HG03558 (cell line): ENCODE data around the gene KCNIP2.
"Not testable (repeated sequence)": the region's sequence is repeated elsewhere in the genome, so short reads cannot be mapped to it uniquely, and the experiment has no call there.

Source experiments
- ATAC-seq: cut with Tn5 transposase; IDR thresholded peaks from one replicate; pipeline ENCODE4 v1.9.1; 2021; ENCODE audit warnings: moderate number of reproducible peaks; ENCODE audit not compliant: unreplicated experiment; ENCODE audit errors: extremely low read depth

The KCNIP2 gene

DNA sequence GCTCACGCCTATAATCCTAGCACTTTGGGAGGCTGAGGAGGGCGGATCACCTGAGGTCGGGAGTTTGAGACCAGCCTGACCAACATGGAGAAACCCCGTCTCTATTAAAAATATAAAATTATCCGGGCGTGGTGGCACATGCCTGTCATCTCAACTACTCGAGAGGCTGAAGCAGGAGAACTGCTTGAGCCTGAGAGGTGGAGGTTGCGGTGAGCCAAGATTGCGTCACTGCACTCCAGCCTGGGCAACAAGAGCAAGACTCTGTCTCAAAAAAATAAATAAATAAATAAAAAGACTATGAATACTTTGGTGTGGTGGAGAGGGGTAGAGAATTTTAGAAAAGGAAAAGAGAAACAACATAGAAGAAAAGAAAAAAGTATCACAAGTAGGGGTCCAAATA lies 54.4 kb downstream of the KCNIP2 start:
- ATAC-seq: not testable (repeated sequence)

DNA sequence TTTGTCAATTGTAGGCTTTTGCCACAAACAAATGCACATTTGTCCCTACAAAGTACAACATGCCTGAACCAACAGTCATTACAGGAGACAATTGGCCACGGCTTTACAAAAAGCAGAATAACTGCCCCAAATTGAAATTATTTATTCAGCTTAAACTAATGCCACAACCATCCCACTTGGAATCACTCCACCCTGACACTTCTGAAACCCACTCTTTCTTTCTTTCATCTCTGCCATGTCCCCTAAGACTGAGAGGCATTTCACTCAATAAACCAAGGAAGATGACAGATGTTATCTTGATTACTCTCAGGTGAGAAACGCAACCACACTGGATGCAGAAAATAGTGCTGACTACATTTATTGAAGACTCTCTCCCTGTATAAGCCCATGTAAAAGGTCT lies 57.8 kb downstream of the KCNIP2 start:
- ATAC-seq: no peak

DNA sequence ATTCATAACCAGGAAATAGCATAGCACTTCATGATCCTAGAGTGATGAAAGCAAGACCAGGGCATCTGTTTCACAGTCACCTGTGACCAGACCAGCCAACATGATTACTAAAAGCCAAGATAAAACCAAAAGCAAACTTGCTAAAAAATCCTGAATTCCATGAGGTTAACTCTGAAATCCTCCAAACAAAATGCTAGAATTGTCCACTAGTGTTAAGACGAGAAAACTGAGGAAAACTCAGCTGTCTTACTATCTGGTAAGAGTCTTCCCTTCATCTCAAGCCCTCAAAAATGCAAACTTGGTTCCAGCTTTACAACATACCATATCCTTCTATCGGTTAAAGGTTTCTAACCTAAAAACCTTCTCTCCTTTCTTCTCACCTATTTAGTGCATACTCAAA lies 59.0 kb downstream of the KCNIP2 start:
- no peak for ATAC-seq

DNA sequence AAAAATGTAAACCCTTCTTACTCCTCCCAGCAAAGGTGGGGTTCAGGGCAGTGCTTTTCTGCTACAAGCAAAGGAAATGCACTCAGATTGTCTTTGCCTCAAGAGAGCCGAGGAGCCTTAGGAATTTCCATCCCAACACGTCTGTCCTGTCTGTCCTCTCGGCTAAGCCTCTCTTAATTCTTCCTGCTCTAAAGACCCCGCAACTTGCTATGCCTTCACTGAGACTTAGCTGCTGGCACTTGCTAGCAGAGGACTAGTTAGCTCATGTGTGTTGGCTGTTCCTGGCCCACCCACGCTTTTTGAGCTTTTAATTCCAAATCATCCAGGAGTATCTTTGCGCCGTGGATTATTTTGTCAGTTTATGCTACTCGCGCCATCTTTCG lies 59.9 kb downstream of the KCNIP2 start:
- no peak for ATAC-seq

DNA sequence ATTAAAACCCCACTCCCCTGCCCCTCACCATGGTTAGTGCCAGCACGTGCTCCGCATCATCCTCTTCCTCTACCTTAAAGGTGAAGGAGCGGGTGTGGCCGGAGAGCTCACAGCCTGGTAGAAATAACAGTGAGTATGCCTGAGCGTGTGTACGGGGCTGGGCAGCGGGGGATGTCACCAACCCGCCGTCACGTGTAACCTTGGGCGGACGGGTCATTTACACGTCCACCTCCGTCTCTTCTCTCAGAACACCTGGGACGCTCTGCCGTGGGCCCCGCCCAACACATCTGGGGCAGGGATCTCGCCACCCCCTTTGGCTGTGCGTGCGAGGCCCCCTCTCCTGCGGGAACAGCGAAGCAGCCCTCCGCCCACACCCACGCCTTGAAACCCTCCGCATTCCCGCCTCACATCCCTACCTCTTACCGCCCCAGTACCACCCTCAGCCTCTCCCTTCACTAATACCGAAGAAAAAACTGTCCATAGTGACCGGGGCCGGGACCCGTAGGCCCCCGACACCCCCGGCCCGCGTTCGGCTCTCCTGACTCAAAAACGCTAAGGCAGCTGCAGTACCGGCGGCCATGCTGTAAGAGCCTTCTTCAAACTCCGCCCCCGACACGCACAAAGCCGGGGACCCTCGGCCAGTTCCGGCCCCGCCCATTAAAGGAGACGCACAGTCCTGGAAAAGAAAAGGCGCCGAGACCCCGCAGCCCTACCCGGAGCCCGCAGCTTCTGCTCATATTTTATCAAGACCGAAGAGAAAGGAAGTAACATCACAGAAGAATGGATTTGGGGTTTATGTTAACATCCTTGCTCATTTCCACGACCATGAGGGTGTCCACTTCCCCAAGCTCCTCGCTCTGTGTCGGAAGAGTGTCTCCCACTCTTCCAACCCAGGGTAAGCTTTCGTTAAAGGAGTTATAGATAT lies 60.5 kb downstream of the KCNIP2 start, which contains the start of gene NPM3:
Gene NPM3 (minus strand): TSS at position 636 of the 925 bp plus-strand sequence. CDS start 56 bp downstream, at position 580.
- ATAC-seq: no peak

DNA sequence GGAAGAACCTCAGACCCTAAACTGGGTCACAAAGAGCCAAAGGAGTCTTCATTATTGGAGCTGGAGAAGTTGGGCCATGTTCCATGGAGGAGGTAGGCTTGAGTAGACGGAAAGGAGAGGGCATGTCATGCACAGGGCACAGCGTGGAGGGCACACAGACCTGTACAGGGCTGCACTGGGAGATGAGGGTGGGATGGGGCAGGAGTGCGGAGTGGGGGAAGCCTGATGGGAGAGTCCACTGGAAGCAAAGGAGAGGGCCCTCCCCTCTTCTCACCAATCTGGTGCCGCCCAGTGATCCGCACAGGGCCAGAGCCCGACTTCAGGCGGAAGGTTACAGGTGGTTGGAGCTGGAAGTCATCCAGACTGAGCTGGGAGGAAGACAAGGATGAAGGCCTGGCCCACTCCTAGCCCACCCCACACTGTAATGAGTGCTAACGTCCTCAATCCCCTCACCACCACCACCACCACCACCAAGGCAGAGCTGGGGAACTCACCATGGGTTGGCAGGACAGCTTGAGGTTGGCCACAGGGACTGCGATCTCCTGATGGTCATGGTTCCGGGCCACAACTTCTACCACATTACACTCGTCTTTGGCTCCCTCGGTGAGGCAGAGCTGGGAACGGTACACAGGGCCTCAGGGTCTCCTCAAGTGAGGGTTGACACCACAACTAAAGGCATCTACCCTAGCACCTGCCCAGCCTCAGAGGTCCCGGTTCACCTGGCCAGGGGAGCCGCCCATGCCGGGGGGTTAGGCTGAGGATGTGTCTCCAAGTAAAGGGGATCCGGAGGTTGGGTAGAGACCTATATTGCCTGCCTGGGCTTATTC lies 61.4 kb downstream of the KCNIP2 start:
- ATAC-seq: no peak

DNA sequence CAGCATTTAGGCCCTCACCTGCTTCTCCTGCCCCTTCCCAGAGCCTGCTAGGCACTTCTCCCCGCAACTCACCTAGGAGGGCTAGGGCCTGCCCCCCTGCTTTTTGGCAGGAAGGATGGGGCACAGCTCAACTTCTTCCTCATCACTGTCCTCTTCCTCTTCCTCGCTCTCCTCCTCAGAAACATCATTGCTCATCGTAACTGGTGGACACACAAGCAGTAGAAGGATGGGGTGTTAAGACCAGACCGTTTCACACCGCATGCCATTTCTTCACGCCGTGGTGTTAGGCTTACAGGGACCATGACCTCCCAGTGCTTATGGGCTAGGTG lies 62.0 kb downstream of the KCNIP2 start:
- no peak for ATAC-seq

DNA sequence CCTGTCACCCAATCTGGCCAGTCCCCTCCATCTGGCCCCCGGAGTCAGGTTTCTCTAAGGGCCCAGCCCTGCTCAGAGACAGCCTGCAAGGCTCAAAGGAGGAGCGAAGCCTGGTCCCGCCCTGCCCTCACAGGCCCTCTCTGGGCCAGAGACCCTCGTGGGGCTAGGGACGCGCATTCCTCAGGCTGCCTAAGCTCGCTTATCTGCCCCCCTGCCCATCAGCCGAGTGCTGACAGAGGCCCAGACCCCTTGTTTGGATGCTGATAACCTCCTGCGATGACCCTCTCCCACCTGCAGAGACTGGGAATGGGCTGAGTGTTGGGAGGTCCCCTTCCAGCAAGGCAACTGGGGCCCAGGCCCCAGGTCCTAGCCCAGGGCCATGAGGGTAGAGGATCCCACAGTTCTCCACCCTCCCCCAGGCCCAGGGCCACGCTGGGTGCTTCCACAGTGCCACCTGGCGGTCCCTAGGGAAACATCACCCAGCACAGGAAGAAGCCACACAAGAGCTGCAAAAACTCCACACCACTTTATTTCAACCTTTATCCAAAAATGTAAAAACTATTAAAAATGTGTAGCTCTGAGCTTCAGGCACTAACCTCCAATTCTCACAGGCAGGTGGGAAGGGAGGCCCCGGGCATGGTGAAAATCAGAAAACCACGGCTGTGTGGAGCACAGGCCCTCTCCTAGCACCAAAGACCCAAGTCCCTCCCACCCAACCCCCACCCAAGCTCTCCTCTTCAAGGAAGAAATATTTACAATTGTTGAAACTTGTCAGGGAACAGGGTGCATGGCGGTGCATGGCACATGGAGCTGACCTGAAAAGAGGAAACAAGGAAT lies 62.6 kb downstream of the KCNIP2 start:
- no peak for ATAC-seq

DNA sequence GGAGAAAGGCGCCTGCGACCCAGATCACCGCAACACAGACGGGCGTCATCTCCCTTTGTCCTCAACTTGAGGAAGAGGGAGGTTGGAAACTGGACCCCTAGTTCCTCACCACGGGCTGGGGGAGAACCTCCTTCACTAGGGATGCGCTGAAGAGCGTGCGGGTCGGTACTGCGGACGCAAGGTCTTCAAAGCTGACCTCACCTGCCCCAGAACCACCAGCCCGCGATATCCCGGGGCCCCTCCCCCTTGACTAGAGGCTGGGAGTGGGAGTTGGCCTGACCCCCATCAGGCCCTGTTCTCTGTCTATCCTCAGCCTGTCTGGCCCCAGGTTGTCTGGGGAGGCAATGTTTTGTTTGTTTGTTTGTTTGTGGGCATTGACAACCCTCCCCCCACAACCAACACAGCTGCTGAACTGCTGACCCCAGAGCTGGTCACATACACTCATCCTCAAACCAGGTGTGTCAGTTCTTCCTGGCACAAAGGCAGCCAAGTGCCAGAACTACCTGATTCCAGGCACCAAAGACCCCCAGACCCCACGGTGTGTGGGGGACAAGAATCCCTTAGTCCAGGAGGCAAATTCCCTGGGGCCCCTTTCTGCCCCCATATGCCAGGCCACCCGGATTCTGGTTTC lies 63.3 kb downstream of the KCNIP2 start:
- ATAC-seq: no peak

DNA sequence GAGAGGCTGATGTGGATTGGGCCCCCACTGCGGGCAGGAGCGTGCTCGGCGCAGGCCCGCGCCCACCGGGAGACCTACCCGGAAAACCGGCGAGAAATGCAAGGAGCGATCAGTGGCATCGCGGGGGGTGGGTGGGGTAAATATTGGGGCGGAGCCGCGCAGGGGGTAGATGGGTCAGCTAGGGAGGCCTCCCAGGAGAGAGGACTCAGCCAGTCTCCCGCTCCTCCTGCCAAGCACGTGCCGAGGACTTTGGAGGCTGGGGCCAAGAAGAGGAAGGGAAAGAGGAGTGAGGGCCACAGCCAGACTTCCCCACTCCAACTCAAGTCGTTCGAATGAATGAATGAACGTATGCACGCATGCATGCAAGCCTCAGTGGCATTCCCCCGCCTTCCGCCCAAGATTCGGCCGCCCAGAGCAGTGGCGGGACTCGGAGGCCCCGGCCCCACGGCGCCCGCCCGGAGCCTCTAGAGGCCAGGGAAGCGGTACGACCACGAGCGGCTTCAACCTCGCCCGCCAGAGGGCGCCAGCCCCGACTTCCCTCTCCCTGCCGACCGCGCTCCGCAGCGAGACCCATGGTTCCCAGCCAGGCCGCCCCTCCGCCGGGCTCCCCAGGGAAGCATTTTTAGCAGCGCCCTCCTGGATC lies 63.9 kb downstream of the KCNIP2 start:
- ATAC-seq: no peak

DNA sequence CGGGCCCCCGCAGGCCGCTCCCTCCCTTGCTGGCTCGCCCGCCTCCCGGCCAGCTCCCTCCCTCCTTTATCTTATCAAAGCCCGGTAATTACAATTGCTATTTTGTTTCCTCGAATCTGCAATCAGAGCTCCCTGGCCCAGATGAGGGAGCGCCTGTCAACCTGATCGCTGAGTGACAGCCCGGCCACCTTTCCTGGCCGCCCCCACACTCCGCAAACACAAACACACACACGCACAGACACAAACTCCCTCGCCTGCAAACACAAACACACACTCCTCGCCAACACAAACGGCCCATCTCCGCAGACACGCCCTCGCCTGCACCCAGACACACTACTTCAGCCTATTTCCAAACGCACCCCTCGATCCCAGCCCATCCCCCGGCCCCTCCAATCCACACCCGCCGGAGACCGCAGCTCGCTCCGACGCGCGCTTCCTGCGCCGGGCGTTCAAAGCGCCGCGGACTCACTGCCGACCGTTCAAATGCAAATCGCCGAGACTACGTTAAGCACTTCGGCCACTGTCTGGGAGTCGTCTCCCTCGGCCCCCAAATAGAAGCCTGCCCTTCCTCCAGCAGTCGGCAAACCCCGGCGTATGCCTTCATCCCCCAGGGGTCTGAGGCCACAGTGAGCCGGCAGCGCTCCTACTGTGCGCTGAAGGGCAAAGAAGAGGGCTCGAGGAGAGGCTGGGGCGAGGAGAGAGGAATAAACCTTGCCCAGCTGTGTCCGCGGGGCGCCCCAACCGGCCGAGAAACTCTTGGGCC lies 64.6 kb downstream of the KCNIP2 start:
- ATAC-seq: no peak

DNA sequence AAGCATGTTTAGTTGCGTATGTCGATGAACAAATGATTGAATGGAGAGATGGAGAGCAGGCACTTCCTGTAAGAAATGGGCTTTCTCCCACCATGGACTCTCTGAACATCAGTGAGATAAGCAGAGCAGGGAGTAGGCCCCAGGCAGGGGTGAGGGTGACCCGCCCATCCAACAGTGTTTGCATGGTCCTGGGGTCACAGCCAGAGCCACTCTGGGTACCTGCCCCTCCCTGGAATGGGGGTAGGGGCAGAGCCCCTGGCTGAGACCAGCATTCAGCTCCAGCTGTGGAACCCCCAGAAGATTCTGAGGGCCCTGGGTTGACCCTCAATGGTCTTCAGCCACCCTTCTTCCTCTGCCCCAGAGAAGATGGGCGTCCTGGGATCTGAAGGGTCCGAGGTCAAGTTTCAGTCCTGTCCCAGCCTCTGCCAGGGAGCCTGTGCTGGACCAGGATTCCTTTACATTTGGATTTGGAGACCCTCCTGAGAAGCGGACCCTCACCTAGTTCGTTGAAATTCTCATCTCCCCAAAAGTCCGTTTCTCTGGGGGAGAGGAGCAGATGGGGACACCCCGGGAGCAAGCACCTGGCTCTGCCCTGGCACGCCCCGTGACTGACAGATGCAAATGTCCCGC lies 65.3 kb downstream of the KCNIP2 start:
- ATAC-seq: no peak

DNA sequence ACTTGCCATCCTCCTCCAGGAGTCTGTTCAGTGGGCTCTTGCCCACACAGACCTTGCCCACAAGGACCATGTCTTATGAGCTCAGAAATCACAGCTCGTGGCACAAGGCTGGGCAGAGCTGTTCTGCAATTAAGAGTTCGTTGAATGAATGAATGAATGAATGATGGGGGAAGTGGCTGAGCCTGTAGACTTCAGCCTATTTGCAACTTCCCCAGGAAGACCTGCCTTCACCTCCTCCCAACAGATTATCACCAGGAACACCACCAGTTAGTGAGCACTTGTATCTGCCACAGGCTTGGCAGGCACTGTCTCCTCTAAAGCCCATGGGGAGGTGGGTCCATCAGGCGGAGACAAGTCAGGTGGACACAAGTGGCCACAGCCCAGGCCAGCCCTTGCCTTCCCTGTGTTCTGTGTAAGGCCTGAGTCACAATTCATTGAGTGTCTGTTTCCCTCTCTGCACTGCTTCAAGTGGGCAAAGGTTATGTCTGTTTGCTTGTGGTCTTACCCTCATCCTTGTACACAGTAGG lies 65.9 kb downstream of the KCNIP2 start:
- ATAC-seq: no peak

DNA sequence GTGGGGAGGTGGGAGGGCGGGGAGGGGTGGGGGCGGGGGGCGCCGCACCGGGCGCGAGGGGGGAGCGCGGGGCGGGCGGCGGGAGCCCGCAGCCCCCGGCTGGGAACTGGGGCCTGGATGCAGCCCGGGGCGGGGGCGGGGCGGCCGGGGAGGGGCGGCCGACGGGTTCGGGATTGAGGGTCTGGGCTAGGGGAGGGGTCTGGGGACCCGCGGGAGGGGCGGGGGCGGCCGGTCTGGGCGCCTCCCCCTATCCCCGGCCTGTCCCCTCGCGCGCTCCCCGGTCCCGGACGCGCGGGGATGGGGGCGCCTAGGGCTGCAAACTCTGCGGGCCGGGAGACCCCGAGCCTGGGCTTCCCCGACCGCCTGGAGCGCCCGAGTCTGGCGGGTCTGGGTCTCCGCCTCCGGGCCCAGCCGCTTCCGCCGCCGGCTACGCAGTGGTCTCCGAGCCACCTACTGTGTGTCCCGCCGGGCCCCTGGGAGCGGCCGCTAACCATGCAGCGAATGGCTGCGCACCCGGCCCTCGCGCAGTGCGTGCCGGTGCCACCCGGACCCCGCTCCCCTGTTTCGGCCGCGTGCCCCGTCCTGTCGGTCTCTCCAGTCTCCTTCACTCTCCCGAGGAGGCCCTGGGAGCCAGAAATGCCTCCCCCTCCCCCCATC lies 67.3 kb downstream of the KCNIP2 start:
- no peak for ATAC-seq
